GM23338 (cell line): ENCODE measurements around the gene ACTR6. TPM values are rescaled to one million over a fixed set of nuclear protein-coding genes. Genes with fewer than 3 reads are reported as not detected.
A peak's percentile ranks its signal among the peaks of the same experiment; 100 is the strongest.

ENCODE experiments used
- ATAC-seq: fragments of 200-7000 bp; cut with Tn5 transposase; 3 replicates; pipeline ENCODE4 v1.9.1; 2020
- DNase-seq: peaks from one replicate; pipeline ENCODE4 v3.0.0-alpha.2; 2015; ENCODE audit warnings: low spot score
- H2AFZ ChIP-seq: fragments of 200-600 bp; sonication (generic); 2 replicates; pipeline ENCODE4 v1.8.0; 2016; ENCODE audit warnings: antibody characterized with exemption, mild to moderate bottlenecking, moderate library complexity
- H3F3A ChIP-seq: fragments of 200-600 bp; sonication (generic); replicated peaks from 2 replicates; pipeline ENCODE4 v1.8.0; 2017; ENCODE audit warnings: antibody characterized with exemption, mixed run types, low read depth
- H3K27ac ChIP-seq: fragments of 200-600 bp; sonication (generic); 2 replicates; pipeline ENCODE4 v1.6.1; 2016; ENCODE audit warnings: low read depth
- H3K27me3 ChIP-seq: fragments of 200-600 bp; sonication (generic); 2 replicates; pipeline ENCODE4 v1.8.0; 2016; ENCODE audit warnings: mild to moderate bottlenecking, mixed run types, moderate library complexity; ENCODE audit not compliant: insufficient read depth
- H3K36me3 ChIP-seq: fragments of 200-600 bp; sonication (generic); 2 replicates; pipeline ENCODE4 v1.8.0; 2016; ENCODE audit warnings: mild to moderate bottlenecking; ENCODE audit not compliant: insufficient read depth
- H3K4me1 ChIP-seq: fragments of 200-600 bp; sonication (generic); 2 replicates; pipeline ENCODE4 v1.8.0; 2016; ENCODE audit warnings: mild to moderate bottlenecking, moderate library complexity; ENCODE audit not compliant: insufficient read depth
- H3K4me2 ChIP-seq: fragments of 200-600 bp; sonication (generic); 2 replicates; pipeline ENCODE4 v1.7.1; 2017; ENCODE audit warnings: mixed run types
- H3K4me3 ChIP-seq: fragments of 200-600 bp; sonication (generic); 2 replicates; pipeline ENCODE4 v1.6.1; 2016; ENCODE audit warnings: mixed run types
- H3K79me2 ChIP-seq: fragments of 200-600 bp; sonication (generic); replicated peaks from 2 replicates; pipeline ENCODE4 v1.8.0; 2017; ENCODE audit warnings: mild to moderate bottlenecking; ENCODE audit not compliant: insufficient read depth
- H3K9me2 ChIP-seq: fragments of 200-600 bp; sonication (generic); 2 replicates; pipeline ENCODE4 v1.8.0; 2017; ENCODE audit not compliant: insufficient read depth
- H4K20me1 ChIP-seq: fragments of 200-600 bp; sonication (generic); replicated peaks from 2 replicates; pipeline ENCODE4 v1.8.0; 2017; ENCODE audit warnings: mild to moderate bottlenecking; ENCODE audit not compliant: insufficient read depth
- H3K27ac Mint-ChIP-seq: 2 replicates; pipeline ENCODE4 v1.8.0; 2020; ENCODE audit warnings: inconsistent platforms, mild to moderate bottlenecking, moderate library complexity, mixed read lengths
- H3K27me3 Mint-ChIP-seq: 3 replicates; pipeline ENCODE4 v1.8.0; 2022; ENCODE audit warnings: low read depth, mild to moderate bottlenecking, moderate library complexity, mixed read lengths, inconsistent platforms; ENCODE audit not compliant: insufficient read depth, poor library complexity
- H3K36me3 Mint-ChIP-seq: 3 replicates; pipeline ENCODE4 v1.8.0; 2021; ENCODE audit warnings: low read depth, mild to moderate bottlenecking, inconsistent platforms, moderate library complexity, mixed read lengths
- H3K4me1 Mint-ChIP-seq: 3 replicates; pipeline ENCODE4 v1.8.0; 2020; ENCODE audit warnings: mild to moderate bottlenecking, inconsistent platforms, mixed read lengths
- H3K4me3 Mint-ChIP-seq: 3 replicates; pipeline ENCODE4 v1.8.0; 2021; ENCODE audit warnings: moderate library complexity, mild to moderate bottlenecking, inconsistent platforms, mixed read lengths
- H3K9me3 Mint-ChIP-seq: 3 replicates; pipeline ENCODE4 v1.8.0; 2020; ENCODE audit warnings: moderate library complexity, mild to moderate bottlenecking, inconsistent platforms, mixed read lengths
- ETS1 ChIP-seq: IDR thresholded peaks from 2 replicates; pipeline ENCODE4 v1.6.1; 2016; ENCODE audit warnings: antibody characterized with exemption
- EZH2 ChIP-seq: fragments of 200-600 bp; sonication (generic); IDR thresholded peaks from one replicate; pipeline ENCODE4 v1.8.0; 2017; ENCODE audit warnings: antibody characterized with exemption, mild to moderate bottlenecking, low read depth; ENCODE audit not compliant: unreplicated experiment
- EZH2phosphoT487 ChIP-seq: fragments of 200-600 bp; sonication (generic); IDR thresholded peaks from one replicate; pipeline ENCODE4 v1.8.1; 2018; ENCODE audit warnings: antibody characterized with exemption; ENCODE audit not compliant: unreplicated experiment
- JUNB ChIP-seq: IDR thresholded peaks from one replicate; pipeline ENCODE4 v1.6.1; 2016; ENCODE audit warnings: antibody characterized with exemption; ENCODE audit not compliant: unreplicated experiment
- NANOG ChIP-seq: IDR thresholded peaks from 2 replicates; pipeline ENCODE4 v1.6.1; 2016; ENCODE audit warnings: antibody characterized with exemption, borderline replicate concordance
- REST ChIP-seq: IDR thresholded peaks from one replicate; pipeline ENCODE4 v1.6.1; 2018; ENCODE audit warnings: antibody characterized with exemption; ENCODE audit not compliant: unreplicated experiment
- STAT1 ChIP-seq: IDR thresholded peaks from one replicate; pipeline ENCODE4 v1.6.1; 2016; ENCODE audit warnings: antibody characterized with exemption; ENCODE audit not compliant: unreplicated experiment
- ZNF114 ChIP-seq: fragments of 250-450 bp; sonication (Bioruptor Pico); IDR thresholded peaks from 2 replicates; pipeline ENCODE4 v1.5.0; 2020; ENCODE audit warnings: mild to moderate bottlenecking, moderate library complexity
- ZNF331 ChIP-seq: fragments of 250-450 bp; sonication (Bioruptor Pico); IDR thresholded peaks from 2 replicates; pipeline ENCODE4 v1.5.0; 2020; ENCODE audit warnings: low read depth, mild to moderate bottlenecking, moderate library complexity
- ZNF462 ChIP-seq: fragments of 250-450 bp; sonication (Bioruptor Pico); IDR thresholded peaks from 2 replicates; pipeline ENCODE4 v1.5.0; 2020; ENCODE audit warnings: mild to moderate bottlenecking, moderate library complexity
- polyA plus RNA-seq: library from polyadenylated mRNA; unstranded; fragments of >200 nt; fragmentation: Nextera tagmentation; extraction: Ambion mirVana; gene quantifications from 2 replicates; pipeline ENCODE4 v1.2.1, GENCODE V29; 2016
- total RNA-seq: library from RNA; depleted of rRNA; stranded (reverse); fragments of >200 nt; shearing (Covaris generic); gene quantifications from 2 replicates; pipeline ENCODE4 v1.2.3, GENCODE V29; 2014

The ACTR6 gene
- total and polyA plus RNA-seq, 2 experiments from 2014 or later, result 30.1 to 42.5 TPM

GRCh38 chr12:100157427-100157821 lies 43.2 kb upstream of the ACTR6 start:
- Histone ChIP-seq H4K20me1 (no peaks in the 10 kb centered on the region), H3F3A (no peaks in the 10 kb centered on the region), H3K4me1 (peaks cover 17% of the 10 kb centered on the region), H3K4me2 (no peak overlapping the region), H3K79me2 (no peaks in the 10 kb centered on the region), H3K36me3 (no peaks in the 10 kb centered on the region), H3K27me3 (no peaks in the 10 kb centered on the region), H2AFZ (no peak overlapping the region), H3K9me2 (no peaks in the 10 kb centered on the region), H3K4me3 (no peak overlapping the region), H3K27ac (no peak overlapping the region)
- Mint-ChIP-seq H3K36me3 (peaks cover 25% of the 10 kb centered on the region), H3K27me3 (peaks cover 5% of the 10 kb centered on the region), H3K4me1 (peaks cover 32% of the 10 kb centered on the region), H3K27ac (peak overlapping the region; percentile 53; the same call in 1 of the 2 replicates), H3K9me3 (peaks cover 15% of the 10 kb centered on the region), H3K4me3 (no peak overlapping the region; the same call in 2 of the 3 replicates)
- DNase-seq (no peak), ATAC-seq (no peak)
- TF ChIP-seq NANOG (no peak), EZH2 (no peak), ZNF331 (no peak), EZH2phosphoT487 (no peak), ZNF462 (CRISPR knock-in tag) (no peak), STAT1 (no peak)

GRCh38 chr12:100158535-100158934 lies 42.1 kb upstream of the ACTR6 start:
- Mint-ChIP-seq H3K36me3 (peaks cover 25% of the 10 kb centered on the region), H3K4me3 (no peak overlapping the region), H3K27ac (no peak overlapping the region), H3K9me3 (peaks cover 15% of the 10 kb centered on the region), H3K4me1 (peaks cover 38% of the 10 kb centered on the region), H3K27me3 (peaks cover 2% of the 10 kb centered on the region)
- H3K9me2 ChIP-seq, result no peaks in the 10 kb centered on the region
- H3K79me2 ChIP-seq, result no peaks in the 10 kb centered on the region
- no peaks in the 10 kb centered on the region for H3F3A ChIP-seq
- no peaks in the 10 kb centered on the region for H3K36me3 ChIP-seq
- H3K27me3 ChIP-seq, result no peaks in the 10 kb centered on the region
- no peak overlapping the region for H3K4me3 ChIP-seq
- H2AFZ ChIP-seq, result no peak overlapping the region
- H4K20me1 ChIP-seq, result no peaks in the 10 kb centered on the region
- H3K27ac ChIP-seq, result no peak overlapping the region
- peaks cover 18% of the 10 kb centered on the region for H3K4me1 ChIP-seq
- no peak for ATAC-seq
- no peak overlapping the region for H3K4me2 ChIP-seq
- no peak for DNase-seq
- no peak for TF ChIP-seq ETS1
- TF ChIP-seq ZNF114 (CRISPR knock-in tag), result no peak
- TF ChIP-seq EZH2phosphoT487, result no peak
- TF ChIP-seq ZNF331, result no peak
- TF ChIP-seq JUNB, result no peak
- TF ChIP-seq REST, result no peak
